ENCODE measurements around the gene SH2D5. TPM values are rescaled to one million over a fixed set of nuclear protein-coding genes. Genes with fewer than 3 reads are reported as not detected.
A peak's percentile ranks its signal among the peaks of the same experiment; 100 is the strongest.

SH2D5 gene
- total and polyA plus RNA-seq, 5 donors from 2014 or later, result not detected

GRCh38 chr1:20695515-20695914 is 37.0 kb downstream of the SH2D5 start:
- H3K36me3 Mint-ChIP-seq, result no peaks in the 10 kb centered on the region
- H3K9me3 ChIP-seq (ENCODE audit: control insufficient read depth in 2 of 2, low read length in 2 of 2), result no peaks in the 10 kb centered on the region
- H3K4me3 ChIP-seq (ENCODE audit: low read depth, low read length), result no peak overlapping the region
- no peak overlapping the region for H3K27ac ChIP-seq (ENCODE audit: insufficient read depth, low read length, poor library complexity, severe bottlenecking)
- H3K9me3 Mint-ChIP-seq, result peaks cover 0 to 1% (median 0%) of the 10 kb centered on the region in 7 donors
- H3K36me3 ChIP-seq (ENCODE audit: control insufficient read depth, insufficient read depth, low read length), result no peaks in the 10 kb centered on the region
- ATAC-seq (ENCODE audit: low read depth in 2 of 2) (no peak), DNase-seq (no peak)
- peak overlapping the region in 3 of 4 donors; percentile 86 to 91 (median 89) for H3K4me3 Mint-ChIP-seq
- peaks cover 0 to 8% (median 3%) of the 10 kb centered on the region in 4 donors for H3K4me1 Mint-ChIP-seq
- H3K27me3 Mint-ChIP-seq, result peaks cover 22% of the 10 kb centered on the region
- no peak overlapping the region for H3K27ac Mint-ChIP-seq
- no peaks in the 10 kb centered on the region for H3K27me3 ChIP-seq (ENCODE audit: control insufficient read depth, insufficient read depth, low read length)
- peaks cover 10% of the 10 kb centered on the region for H3K4me1 ChIP-seq (ENCODE audit: control insufficient read depth, insufficient read depth, low read length, poor library complexity, severe bottlenecking)

- peaks cover 0 to 1% (median 0%) of the 10 kb centered on the region in 7 donors for H3K9me3 Mint-ChIP-seq
Observed at GRCh38 chr1:20693623-20694022, 38.9 kb downstream of the SH2D5 start.

GRCh38 chr1:20691872-20692271 is 40.6 kb downstream of the SH2D5 start:
- H3K36me3 Mint-ChIP-seq, result no peaks in the 10 kb centered on the region
- H3K4me3 Mint-ChIP-seq, result peak overlapping the region in 1 of 4 donors; percentile 38
- no peaks in the 10 kb centered on the region for H3K27me3 ChIP-seq (ENCODE audit: control insufficient read depth, insufficient read depth, low read length)
- H3K9me3 Mint-ChIP-seq, result peaks cover 0 to 1% (median 0%) of the 10 kb centered on the region in 7 donors
- DNase-seq (no peak), ATAC-seq (ENCODE audit: low read depth in 2 of 2) (no peak)
- H3K4me1 Mint-ChIP-seq, result peaks cover 0 to 7% (median 3%) of the 10 kb centered on the region in 4 donors
- H3K36me3 ChIP-seq (ENCODE audit: control insufficient read depth, insufficient read depth, low read length), result no peaks in the 10 kb centered on the region
- H3K27ac Mint-ChIP-seq, result no peak overlapping the region
- H3K4me1 ChIP-seq (ENCODE audit: control insufficient read depth, insufficient read depth, low read length, poor library complexity, severe bottlenecking), result peaks cover 7% of the 10 kb centered on the region
- no peak overlapping the region for H3K27ac ChIP-seq (ENCODE audit: insufficient read depth, low read length, poor library complexity, severe bottlenecking)
- H3K4me3 ChIP-seq (ENCODE audit: low read depth, low read length), result no peak overlapping the region
- H3K9me3 ChIP-seq (ENCODE audit: control insufficient read depth in 2 of 2, low read length in 2 of 2), result no peaks in the 10 kb centered on the region
- peaks cover 22% of the 10 kb centered on the region for H3K27me3 Mint-ChIP-seq

More at GRCh38 chr1:20693623-20694022, 38.9 kb downstream of the SH2D5 start:
- H3K27me3 Mint-ChIP-seq, result peaks cover 18% of the 10 kb centered on the region
- peaks cover 0 to 8% (median 3%) of the 10 kb centered on the region in 4 donors for H3K4me1 Mint-ChIP-seq
- peaks cover 10% of the 10 kb centered on the region for H3K4me1 ChIP-seq (ENCODE audit: control insufficient read depth, insufficient read depth, low read length, poor library complexity, severe bottlenecking)
- DNase-seq, result no peak
- no peak overlapping the region for H3K4me3 Mint-ChIP-seq
- no peak overlapping the region for H3K27ac ChIP-seq (ENCODE audit: insufficient read depth, low read length, poor library complexity, severe bottlenecking)
- H3K27ac Mint-ChIP-seq, result no peak overlapping the region
- no peaks in the 10 kb centered on the region for H3K36me3 ChIP-seq (ENCODE audit: control insufficient read depth, insufficient read depth, low read length)
- no peaks in the 10 kb centered on the region for H3K27me3 ChIP-seq (ENCODE audit: control insufficient read depth, insufficient read depth, low read length)
- no peaks in the 10 kb centered on the region for H3K36me3 Mint-ChIP-seq
- H3K4me3 ChIP-seq (ENCODE audit: low read depth, low read length), result no peak overlapping the region
- ATAC-seq (ENCODE audit: low read depth in 2 of 2), result no peak
- no peaks in the 10 kb centered on the region for H3K9me3 ChIP-seq (ENCODE audit: control insufficient read depth in 2 of 2, low read length in 2 of 2)

GRCh38 chr1:20689645-20690056 is 42.9 kb downstream of the SH2D5 start:
- H3K36me3 Mint-ChIP-seq, result no peaks in the 10 kb centered on the region
- DNase-seq, result no peak
- H3K4me3 Mint-ChIP-seq, result no peak overlapping the region

GRCh38 chr1:20686883-20687725 is 45.4 kb downstream of the SH2D5 start:
- DNase-seq (no peak), ATAC-seq (ENCODE audit: low read depth in 2 of 2) (no peak)
- H3K4me3 Mint-ChIP-seq, result no peak overlapping the region
- H3K9me3 Mint-ChIP-seq, result no peaks in the 10 kb centered on the region
- H3K27ac Mint-ChIP-seq, result peak overlapping the region in 1 of 3 donors; percentile 18
- H3K36me3 Mint-ChIP-seq, result no peaks in the 10 kb centered on the region
- H3K27me3 Mint-ChIP-seq, result peaks cover 10% of the 10 kb centered on the region
- Histone ChIP-seq H3K27me3 (ENCODE audit: control insufficient read depth, insufficient read depth, low read length) (no peaks in the 10 kb centered on the region), H3K9me3 (ENCODE audit: control insufficient read depth in 2 of 2, low read length in 2 of 2) (no peaks in the 10 kb centered on the region), H3K36me3 (ENCODE audit: control insufficient read depth, insufficient read depth, low read length) (no peaks in the 10 kb centered on the region), H3K27ac (ENCODE audit: insufficient read depth, low read length, poor library complexity, severe bottlenecking) (no peak overlapping the region), H3K4me1 (ENCODE audit: control insufficient read depth, insufficient read depth, low read length, poor library complexity, severe bottlenecking) (no peaks in the 10 kb centered on the region), H3K4me3 (ENCODE audit: low read depth, low read length) (no peak overlapping the region)
- H3K4me1 Mint-ChIP-seq, result peaks cover 0 to 4% (median 0%) of the 10 kb centered on the region in 4 donors

More at GRCh38 chr1:20689645-20690056, 42.9 kb downstream of the SH2D5 start:
- H3K36me3 ChIP-seq (ENCODE audit: control insufficient read depth, insufficient read depth, low read length), result no peaks in the 10 kb centered on the region
- H3K27me3 Mint-ChIP-seq, result peaks cover 19% of the 10 kb centered on the region
- no peaks in the 10 kb centered on the region for H3K27me3 ChIP-seq (ENCODE audit: control insufficient read depth, insufficient read depth, low read length)
- H3K9me3 Mint-ChIP-seq, result peaks cover 0 to 1% (median 0%) of the 10 kb centered on the region in 7 donors
- no peaks in the 10 kb centered on the region for H3K4me1 ChIP-seq (ENCODE audit: control insufficient read depth, insufficient read depth, low read length, poor library complexity, severe bottlenecking)
- H3K4me3 ChIP-seq (ENCODE audit: low read depth, low read length), result no peak overlapping the region
- no peak for ATAC-seq (ENCODE audit: low read depth in 2 of 2)
- H3K27ac Mint-ChIP-seq, result no peak overlapping the region
- H3K4me1 Mint-ChIP-seq, result peaks cover 0 to 4% (median 0%) of the 10 kb centered on the region in 4 donors
- H3K27ac ChIP-seq (ENCODE audit: insufficient read depth, low read length, poor library complexity, severe bottlenecking), result no peak overlapping the region
- no peaks in the 10 kb centered on the region for H3K9me3 ChIP-seq (ENCODE audit: control insufficient read depth in 2 of 2, low read length in 2 of 2)

- no peak for ATAC-seq (ENCODE audit: low read depth in 2 of 2)
- H3K27ac Mint-ChIP-seq, result peak overlapping the region in 1 of 3 donors; percentile 68
- H3K27me3 Mint-ChIP-seq, result peaks cover 11% of the 10 kb centered on the region
- Histone ChIP-seq H3K27ac (ENCODE audit: insufficient read depth, low read length, poor library complexity, severe bottlenecking) (no peak overlapping the region), H3K4me3 (ENCODE audit: low read depth, low read length) (no peak overlapping the region), H3K36me3 (ENCODE audit: control insufficient read depth, insufficient read depth, low read length) (no peaks in the 10 kb centered on the region), H3K4me1 (ENCODE audit: control insufficient read depth, insufficient read depth, low read length, poor library complexity, severe bottlenecking) (no peaks in the 10 kb centered on the region), H3K27me3 (ENCODE audit: control insufficient read depth, insufficient read depth, low read length) (no peaks in the 10 kb centered on the region), H3K9me3 (ENCODE audit: control insufficient read depth in 2 of 2, low read length in 2 of 2) (no peaks in the 10 kb centered on the region)
- no peaks in the 10 kb centered on the region for H3K9me3 Mint-ChIP-seq
- H3K36me3 Mint-ChIP-seq, result no peaks in the 10 kb centered on the region
- H3K4me1 Mint-ChIP-seq, result no peaks in the 10 kb centered on the region
- no peak overlapping the region for H3K4me3 Mint-ChIP-seq
- no peak for DNase-seq
Observed at GRCh38 chr1:20685741-20686140, 46.8 kb downstream of the SH2D5 start.

GRCh38 chr1:20685099-20685662 is 47.3 kb downstream of the SH2D5 start:
- Mint-ChIP-seq H3K9me3 (no peaks in the 10 kb centered on the region), H3K4me1 (no peaks in the 10 kb centered on the region), H3K36me3 (no peaks in the 10 kb centered on the region), H3K27ac (no peak overlapping the region), H3K4me3 (no peak overlapping the region), H3K27me3 (peaks cover 16% of the 10 kb centered on the region)
- H3K27me3 ChIP-seq (ENCODE audit: control insufficient read depth, insufficient read depth, low read length), result no peaks in the 10 kb centered on the region
- no peaks in the 10 kb centered on the region for H3K9me3 ChIP-seq (ENCODE audit: control insufficient read depth in 2 of 2, low read length in 2 of 2)
- DNase-seq (no peak), ATAC-seq (ENCODE audit: low read depth in 2 of 2) (no peak)
- no peak overlapping the region for H3K4me3 ChIP-seq (ENCODE audit: low read depth, low read length)
- H3K27ac ChIP-seq (ENCODE audit: insufficient read depth, low read length, poor library complexity, severe bottlenecking), result no peak overlapping the region
- no peaks in the 10 kb centered on the region for H3K36me3 ChIP-seq (ENCODE audit: control insufficient read depth, insufficient read depth, low read length)
- no peaks in the 10 kb centered on the region for H3K4me1 ChIP-seq (ENCODE audit: control insufficient read depth, insufficient read depth, low read length, poor library complexity, severe bottlenecking)
